Astrocyte (in vitro differentiated cells and primary cell): ENCODE results near the gene MTMR1. TPM values are rescaled to one million over a fixed set of nuclear protein-coding genes. Genes with fewer than 3 reads are reported as not detected.

Experiments
- DNase-seq: peaks from one replicate; pipeline ENCODE4 v3.0.0-alpha.2; 2010; ENCODE audit warnings: low read depth
- FAIRE-seq: peaks from 2 replicates; lab custom pipeline; 2011; peaks lifted over from hg19 to GRCh38; lab: Jason Lieb, UNC
- H2AFZ ChIP-seq: 2 replicates; pipeline ENCODE4 v1.6.0; 2012; ENCODE audit warnings: low read depth, low read length, inconsistent platforms
- H3K27ac ChIP-seq: 2 replicates; pipeline ENCODE4 v1.5.1; 2011; ENCODE audit warnings: low read depth, low read length, inconsistent platforms
- H3K27me3 ChIP-seq: 2 replicates; pipeline ENCODE4 v1.6.0; 2011; ENCODE audit warnings: low read length, inconsistent platforms; ENCODE audit not compliant: insufficient read depth
- H3K36me3 ChIP-seq: 2 replicates; pipeline ENCODE4 v1.5.1; 2011; ENCODE audit warnings: low read length, inconsistent platforms; ENCODE audit not compliant: insufficient read depth
- H3K4me1 ChIP-seq: 2 replicates; pipeline ENCODE4 v1.5.1; 2011; ENCODE audit warnings: low read length, inconsistent platforms; ENCODE audit not compliant: insufficient read depth
- H3K4me2 ChIP-seq: 2 replicates; pipeline ENCODE4 v1.6.0; 2012; ENCODE audit warnings: low read length, inconsistent platforms
- H3K4me3 ChIP-seq: 2 replicates; pipeline ENCODE4 v1.5.1; 2011; ENCODE audit warnings: low read depth, mild to moderate bottlenecking, low read length, inconsistent platforms; ENCODE audit not compliant: insufficient read depth
- H3K79me2 ChIP-seq: 2 replicates; pipeline ENCODE4 v1.6.0; 2012; ENCODE audit warnings: mild to moderate bottlenecking, low read length, inconsistent platforms; ENCODE audit not compliant: insufficient read depth
- H3K9ac ChIP-seq: 2 replicates; pipeline ENCODE4 v1.6.0; 2012; ENCODE audit warnings: mild to moderate bottlenecking, low read length, inconsistent platforms
- H3K9me3 ChIP-seq: 2 replicates; pipeline ENCODE4 v1.5.1; 2012; ENCODE audit warnings: low read depth, mild to moderate bottlenecking, low read length, inconsistent platforms; ENCODE audit not compliant: insufficient read depth
- H4K20me1 ChIP-seq: 2 replicates; pipeline ENCODE4 v1.6.0; 2012; ENCODE audit warnings: low read length, inconsistent platforms; ENCODE audit not compliant: insufficient read depth
- H3K27ac Mint-ChIP-seq: one replicate; pipeline ENCODE4 v1.8.0; 2021; ENCODE audit warnings: mild to moderate bottlenecking, mixed read lengths; ENCODE audit not compliant: unreplicated experiment
- H3K27me3 Mint-ChIP-seq: one replicate; pipeline ENCODE4 v1.8.0; 2021; ENCODE audit warnings: low read depth, mixed read lengths; ENCODE audit not compliant: unreplicated experiment
- H3K36me3 Mint-ChIP-seq: one replicate; pipeline ENCODE4 v1.8.0; 2021; ENCODE audit warnings: low read depth, mixed read lengths; ENCODE audit not compliant: unreplicated experiment
- H3K4me1 Mint-ChIP-seq: one replicate; pipeline ENCODE4 v1.8.0; 2021; ENCODE audit warnings: low read depth, mixed read lengths; ENCODE audit not compliant: unreplicated experiment
- H3K4me3 Mint-ChIP-seq: one replicate; pipeline ENCODE4 v1.8.0; 2021; ENCODE audit warnings: mild to moderate bottlenecking, moderate library complexity, mixed read lengths; ENCODE audit not compliant: unreplicated experiment
- H3K9me3 Mint-ChIP-seq: one replicate; pipeline ENCODE4 v1.8.0; 2021; ENCODE audit warnings: mild to moderate bottlenecking, mixed read lengths; ENCODE audit not compliant: unreplicated experiment
- CTCF ChIP-seq: IDR thresholded peaks from 2 replicates; pipeline ENCODE4 v1.5.1; 2011; ENCODE audit warnings: low read depth, mild to moderate bottlenecking, inconsistent platforms, low read length, moderate library complexity; ENCODE audit not compliant: insufficient read depth
- EZH2 ChIP-seq: IDR thresholded peaks from 2 replicates; pipeline ENCODE4 v1.6.1; 2012; ENCODE audit warnings: mild to moderate bottlenecking, low read length, inconsistent platforms; ENCODE audit not compliant: insufficient read depth
- total RNA-seq: library from RNA; stranded (reverse); gene quantifications from 2 replicates; pipeline ENCODE4 v1.2.1, GENCODE V29; 2021

MTMR1 gene
- total RNA-seq, 1 donor from 2014 or later, result 18.6 TPM

GRCh38 chrX:150697641-150698040 lies 4.4 kb downstream of the MTMR1 start:
- no peaks in the 10 kb centered on the region for H3K36me3 ChIP-seq
- H4K20me1 ChIP-seq, result no peaks in the 10 kb centered on the region
- Mint-ChIP-seq H3K4me1 (no peaks in the 10 kb centered on the region), H3K36me3 (no peaks in the 10 kb centered on the region), H3K4me3 (no peak overlapping the region), H3K9me3 (no peaks in the 10 kb centered on the region), H3K27me3 (no peaks in the 10 kb centered on the region), H3K27ac (no peak overlapping the region)
- DNase-seq (no peak), FAIRE-seq (no peak)
- H3K4me2 ChIP-seq, result no peak overlapping the region
- peaks cover 7% of the 10 kb centered on the region for H3K4me1 ChIP-seq
- no peak overlapping the region for H3K9ac ChIP-seq
- TF ChIP-seq CTCF, result no peak
- no peak for TF ChIP-seq EZH2
- H3K79me2 ChIP-seq, result peaks cover 29% of the 10 kb centered on the region
- H3K9me3 ChIP-seq, result no peaks in the 10 kb centered on the region
- H3K4me3 ChIP-seq, result no peak overlapping the region
- H3K27ac ChIP-seq, result no peak overlapping the region
- no peaks in the 10 kb centered on the region for H3K27me3 ChIP-seq
- H2AFZ ChIP-seq, result no peak overlapping the region

DNA sequence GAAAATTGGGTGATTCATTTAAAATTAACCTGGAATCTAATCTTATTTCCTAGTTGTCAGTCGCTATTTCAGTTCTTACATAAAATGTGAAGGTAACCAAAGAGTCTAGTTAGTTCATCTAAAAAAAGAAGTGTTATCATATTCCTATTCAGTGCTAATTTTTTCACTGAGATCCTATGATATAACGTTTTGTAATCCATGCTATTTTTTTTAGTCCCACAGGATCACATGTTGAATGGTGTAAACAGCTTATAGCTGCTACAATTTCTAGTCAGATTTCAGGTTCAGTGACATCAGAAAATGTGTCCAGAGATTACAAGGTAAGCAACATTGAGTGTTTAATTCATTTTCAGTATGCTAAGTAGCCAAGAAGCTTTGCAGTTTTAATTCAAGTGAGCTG lies 5.8 kb downstream of the MTMR1 start:
- Mint-ChIP-seq H3K27me3 (no peaks in the 10 kb centered on the region), H3K9me3 (no peaks in the 10 kb centered on the region), H3K36me3 (no peaks in the 10 kb centered on the region), H3K4me1 (peaks cover 4% of the 10 kb centered on the region), H3K4me3 (no peak overlapping the region), H3K27ac (no peak overlapping the region)
- TF ChIP-seq EZH2 (no peak), CTCF (no peak)
- no peak overlapping the region for H3K9ac ChIP-seq
- peaks cover 29% of the 10 kb centered on the region for H3K79me2 ChIP-seq
- H3K27me3 ChIP-seq, result no peaks in the 10 kb centered on the region
- FAIRE-seq (peak; percentile 29), DNase-seq (no peak)
- H3K4me2 ChIP-seq, result no peak overlapping the region
- H4K20me1 ChIP-seq, result no peaks in the 10 kb centered on the region
- no peak overlapping the region for H3K27ac ChIP-seq
- H3K9me3 ChIP-seq, result no peaks in the 10 kb centered on the region
- H3K4me1 ChIP-seq, result peaks cover 11% of the 10 kb centered on the region
- H2AFZ ChIP-seq, result no peak overlapping the region
- H3K4me3 ChIP-seq, result no peak overlapping the region
- no peaks in the 10 kb centered on the region for H3K36me3 ChIP-seq

- Mint-ChIP-seq H3K9me3 (no peaks in the 10 kb centered on the region), H3K4me1 (peaks cover 13% of the 10 kb centered on the region), H3K27ac (no peak overlapping the region), H3K36me3 (peaks cover 2% of the 10 kb centered on the region), H3K27me3 (no peaks in the 10 kb centered on the region), H3K4me3 (no peak overlapping the region)
- H4K20me1 ChIP-seq, result no peaks in the 10 kb centered on the region
- TF ChIP-seq CTCF, result no peak
- no peak for TF ChIP-seq EZH2
- H3K4me3 ChIP-seq, result no peak overlapping the region
- no peak overlapping the region for H2AFZ ChIP-seq
- H3K27me3 ChIP-seq, result no peaks in the 10 kb centered on the region
- H3K27ac ChIP-seq, result no peak overlapping the region
- H3K4me2 ChIP-seq, result no peak overlapping the region
- no peak for DNase-seq
- H3K79me2 ChIP-seq, result peaks cover 23% of the 10 kb centered on the region
- H3K36me3 ChIP-seq, result no peaks in the 10 kb centered on the region
- FAIRE-seq, result no peak
- peaks cover 10% of the 10 kb centered on the region for H3K4me1 ChIP-seq
- no peak overlapping the region for H3K9ac ChIP-seq
- no peaks in the 10 kb centered on the region for H3K9me3 ChIP-seq
Measured at GRCh38 chrX:150700107-150700506, 6.9 kb downstream of the MTMR1 start.
